NB4 (cell line): ENCODE results near the gene CASKIN2.

Experiments
- DNase-seq: peaks from one replicate; pipeline ENCODE4 v3.0.0; 2010; ENCODE audit warnings: low read depth
- H3K4me3 ChIP-seq: one replicate; pipeline ENCODE4 v1.5.1; 2011; ENCODE audit warnings: mild to moderate bottlenecking, low read depth, low read length, moderate library complexity
- CTCF ChIP-seq: IDR thresholded peaks from one replicate; pipeline ENCODE4 v1.5.1; 2012; ENCODE audit warnings: low read depth, low read length
- MAX ChIP-seq: IDR thresholded peaks from 2 replicates; pipeline ENCODE4 v1.6.1; 2011; ENCODE audit warnings: low read depth, low read length
- MYC ChIP-seq: IDR thresholded peaks from 2 replicates; pipeline ENCODE4 v1.6.1; 2011; ENCODE audit warnings: low read depth, low read length
- POLR2A ChIP-seq: IDR thresholded peaks from 2 replicates; pipeline ENCODE4 v1.6.1; 2011; ENCODE audit warnings: mild to moderate bottlenecking; ENCODE audit not compliant: insufficient read length; ENCODE audit errors: extremely low read depth

Gene CASKIN2

GRCh38 chr17:75542728-75543336 is 27.5 kb upstream of the CASKIN2 start:
- no peak overlapping the region for H3K4me3 ChIP-seq
- TF ChIP-seq CTCF: no peak
- no peak for TF ChIP-seq MYC
- no peak for TF ChIP-seq MAX
- no peak for TF ChIP-seq POLR2A
- no peak for DNase-seq

- no peak for TF ChIP-seq MYC
- TF ChIP-seq MAX: no peak
- TF ChIP-seq POLR2A: no peak
- TF ChIP-seq CTCF: no peak
- no peak for DNase-seq
- H3K4me3 ChIP-seq: no peak overlapping the region
Observed at GRCh38 chr17:75542229-75542628, 26.9 kb upstream of the CASKIN2 start.

- peak; percentile 24 for DNase-seq
- H3K4me3 ChIP-seq: no peak overlapping the region
- TF ChIP-seq POLR2A (no peak), MYC (no peak), MAX (no peak), CTCF (no peak)
Observed at GRCh38 chr17:75540923-75541503, 25.7 kb upstream of the CASKIN2 start.

GRCh38 chr17:75539967-75540729 is 24.8 kb upstream of the CASKIN2 start:
- no peak for DNase-seq
- no peak for TF ChIP-seq POLR2A
- no peak for TF ChIP-seq MYC
- no peak for TF ChIP-seq MAX
- TF ChIP-seq CTCF: no peak
- no peak overlapping the region for H3K4me3 ChIP-seq

GRCh38 chr17:75536366-75536765 is 21.0 kb upstream of the CASKIN2 start:
- DNase-seq: no peak
- no peak overlapping the region for H3K4me3 ChIP-seq
- no peak for TF ChIP-seq CTCF
